Inflammatory macrophage treated with lipopolysaccharide for 1 hour (primary cell): ENCODE measurements around the gene ARHGAP31.
"Not testable (repeated sequence)": the region's sequence is repeated elsewhere in the genome, so short reads cannot be mapped to it uniquely, and the experiment has no call there.

Source experiments
- DNase-seq, 2 donors: peaks; one replicate each; pipeline ENCODE4 v3.0.0-alpha.2; 2020 to 2022

ARHGAP31 gene

GRCh38 chr3:119320785-119321184, 26.6 kb downstream of the ARHGAP31 start:
- peak; percentile 81 to 94 for DNase-seq

DNA sequence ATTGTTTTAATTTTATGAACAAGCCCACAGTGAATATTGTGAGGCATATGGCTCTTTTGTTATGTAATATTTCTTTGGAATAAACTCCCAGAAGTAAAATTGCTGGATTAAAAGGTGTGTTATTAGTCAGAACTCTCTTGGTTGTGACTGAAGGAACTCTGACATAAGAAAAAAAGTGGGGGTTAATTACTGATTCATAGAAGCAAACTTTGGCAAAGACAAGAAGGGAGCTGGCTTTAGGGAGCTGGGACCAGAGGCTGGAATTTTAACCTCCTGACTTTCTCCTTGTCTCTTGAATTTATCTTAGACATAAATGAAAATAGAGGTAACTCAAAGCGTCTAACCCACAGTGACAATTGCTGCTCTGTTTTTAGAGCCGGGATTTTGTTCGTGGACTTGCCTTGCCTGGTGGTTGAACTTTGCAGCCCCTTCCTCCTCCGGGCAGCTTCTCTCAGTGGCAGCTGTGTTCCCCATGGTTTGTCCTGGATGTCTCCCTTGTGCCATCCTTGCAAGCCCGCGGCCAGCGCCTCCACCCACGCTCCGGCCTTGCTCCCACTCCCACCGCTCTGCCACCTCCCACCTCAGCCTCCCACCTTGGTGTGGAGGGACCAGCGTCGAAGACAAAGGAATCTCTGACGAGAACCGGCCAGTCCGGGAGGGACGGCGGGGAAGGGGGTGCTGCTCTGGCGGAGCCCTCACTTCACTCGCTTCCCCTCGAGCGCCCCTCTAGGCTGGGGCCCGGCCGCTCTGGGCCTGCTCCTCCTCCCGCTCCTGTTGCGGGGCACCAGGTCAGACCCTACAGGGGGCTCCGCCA, 28.0 kb downstream of the ARHGAP31 start:
- peak; percentile 67 to 75 for DNase-seq

GRCh38 chr3:119322835-119323722, 28.9 kb downstream of the ARHGAP31 start:
- peak; percentile 97 to 98 for DNase-seq

DNA sequence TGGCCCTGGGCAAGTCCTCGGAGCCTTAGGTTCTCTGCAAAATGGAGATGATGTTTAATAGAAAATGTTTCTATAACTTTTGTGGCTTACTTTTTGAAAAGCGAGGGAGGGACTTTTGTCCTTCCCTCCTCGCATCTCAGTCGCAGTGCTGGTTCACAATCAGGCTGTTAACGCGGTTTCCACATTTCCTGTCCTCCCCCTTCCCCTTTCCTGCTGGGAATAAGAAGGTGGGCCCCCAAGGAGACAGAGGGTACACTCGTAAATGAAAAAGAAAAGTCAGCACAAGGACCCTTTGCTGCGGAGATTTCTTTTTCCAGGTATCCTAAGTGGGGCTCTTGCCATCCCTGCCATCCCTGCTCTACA, 29.5 kb downstream of the ARHGAP31 start:
- DNase-seq, result peak in 1 of 2 donors; percentile 35

- DNase-seq, result no peak
Observed at GRCh38 chr3:119324899-119325298, 30.7 kb downstream of the ARHGAP31 start.

DNA sequence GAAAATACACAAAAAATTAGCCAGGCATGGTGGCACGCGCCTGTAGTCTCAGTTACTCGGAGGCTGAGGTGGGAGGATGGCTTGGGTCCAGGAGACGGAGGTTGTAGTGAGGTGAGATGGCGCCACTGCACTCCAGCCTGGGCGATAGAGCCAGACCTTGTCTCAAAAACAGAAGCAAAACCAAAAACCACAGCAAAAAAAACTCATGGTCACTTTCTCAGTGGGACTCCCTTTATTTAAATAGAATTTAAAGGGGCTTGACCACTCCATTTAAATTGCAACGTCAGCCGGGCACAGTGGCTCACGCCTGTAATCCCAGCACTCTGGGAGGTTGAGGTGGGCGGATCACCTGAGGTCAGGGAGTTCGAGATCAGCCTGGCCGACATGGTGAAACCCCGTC, 32.8 kb downstream of the ARHGAP31 start:
- DNase-seq, result no peak

GRCh38 chr3:119329551-119329950, 35.4 kb downstream of the ARHGAP31 start:
- no peak for DNase-seq

- no peak for DNase-seq
Observed at GRCh38 chr3:119330181-119330580, 36.0 kb downstream of the ARHGAP31 start.

GRCh38 chr3:119330858-119331257, 36.7 kb downstream of the ARHGAP31 start:
- DNase-seq, result no peak

GRCh38 chr3:119331661-119332060, 37.5 kb downstream of the ARHGAP31 start:
- no peak for DNase-seq

GRCh38 chr3:119333773-119334509, 39.8 kb downstream of the ARHGAP31 start:
- no peak for DNase-seq

DNA sequence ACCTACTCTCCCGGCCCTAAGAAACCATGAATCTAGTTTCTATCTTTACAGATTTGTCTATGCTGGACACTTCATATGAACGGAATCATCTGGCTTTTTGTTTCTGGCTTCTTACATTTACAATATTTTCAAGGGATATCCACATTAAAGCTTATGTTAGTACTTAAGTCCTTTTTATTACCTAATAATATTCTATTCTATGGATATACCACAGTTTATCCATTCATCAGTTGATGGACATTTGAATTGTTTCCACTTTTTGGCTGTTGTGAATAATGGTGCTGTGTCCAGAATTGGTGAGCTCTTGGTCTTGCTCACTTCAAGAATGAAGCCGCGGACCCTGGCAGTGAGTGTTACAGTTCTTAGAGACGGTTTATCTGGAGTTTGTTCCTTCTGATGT, 42.6 kb downstream of the ARHGAP31 start:
- DNase-seq, result no peak

DNA sequence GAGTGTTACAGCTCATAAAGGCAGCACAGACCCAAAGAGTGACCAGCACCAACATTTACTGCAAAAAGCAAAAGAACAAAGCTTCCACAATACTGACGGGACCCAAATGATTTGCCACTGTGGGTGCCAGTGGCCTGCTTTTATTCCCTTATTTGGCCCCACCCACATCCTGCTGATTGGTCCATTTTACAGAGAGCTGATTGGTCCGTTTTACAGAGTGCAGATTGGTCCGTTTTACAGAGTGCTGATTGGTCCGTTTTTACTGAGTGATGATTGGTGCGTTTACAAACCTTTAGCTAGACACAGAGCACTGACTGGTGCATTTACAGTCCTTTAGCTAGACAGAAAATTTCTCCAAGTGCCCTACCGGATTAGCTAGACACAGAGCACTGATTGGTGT, 43.2 kb downstream of the ARHGAP31 start:
- DNase-seq, result not testable (repeated sequence)

DNA sequence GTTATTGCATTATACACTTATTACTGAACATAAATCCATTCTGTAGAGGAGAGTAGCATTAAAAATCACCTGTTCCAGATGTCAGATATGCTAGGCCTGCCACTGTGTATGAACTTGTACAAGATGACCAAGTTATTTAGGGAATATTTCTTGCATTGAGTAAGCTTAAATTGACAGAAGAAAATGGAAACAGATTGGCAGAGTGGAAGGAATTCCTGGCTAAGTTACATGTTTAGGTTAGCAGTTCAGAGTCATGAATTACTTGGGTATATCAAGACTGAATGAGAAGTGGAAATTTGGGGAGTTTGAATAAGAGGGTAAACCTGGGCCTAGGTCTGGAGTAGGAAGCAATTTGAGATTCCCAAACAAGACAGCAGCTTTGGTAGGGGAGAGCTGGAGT, 44.6 kb downstream of the ARHGAP31 start:
- DNase-seq, result no peak

DNA sequence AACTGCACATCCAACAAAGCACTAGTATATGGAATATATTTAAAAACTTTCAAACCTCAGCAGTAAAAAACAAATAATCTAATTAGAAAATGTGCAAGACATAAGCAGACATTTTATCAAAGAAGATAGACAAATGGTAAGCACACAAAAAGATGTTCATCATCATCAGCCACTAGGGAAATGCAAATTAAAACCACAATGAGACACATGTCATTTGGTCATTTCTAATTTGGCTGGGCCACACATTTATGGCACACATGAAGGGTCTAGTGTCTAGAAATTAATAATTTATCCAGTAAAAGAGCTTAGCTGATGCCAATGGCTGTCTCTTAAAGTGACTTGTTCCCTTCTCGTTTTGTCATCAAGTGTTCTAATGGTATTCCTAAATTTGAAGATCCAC, 45.8 kb downstream of the ARHGAP31 start:
- DNase-seq, result no peak

- no peak for DNase-seq
Observed at GRCh38 chr3:119340446-119340845, 46.3 kb downstream of the ARHGAP31 start.

DNA sequence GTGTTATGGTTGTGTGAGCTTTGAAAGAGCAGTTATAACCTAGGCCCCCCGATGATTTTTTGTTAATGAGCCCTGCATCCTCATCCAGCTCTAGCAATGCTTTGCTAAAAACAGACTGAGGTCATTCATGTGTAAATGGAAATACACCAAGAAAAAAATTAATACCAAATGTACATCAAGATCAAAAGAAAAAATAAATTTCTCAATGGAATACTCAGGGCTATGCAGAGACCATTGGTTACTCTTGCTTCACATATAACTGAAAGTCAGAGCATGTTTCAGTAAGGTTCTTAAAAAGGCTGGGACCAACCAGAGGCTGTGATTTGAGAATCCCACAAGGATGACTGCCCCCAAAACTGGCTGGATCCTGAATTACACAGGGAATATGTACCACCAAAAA, 48.0 kb downstream of the ARHGAP31 start:
- no peak for DNase-seq

- DNase-seq, result no peak
Observed at GRCh38 chr3:119343719-119344118, 49.5 kb downstream of the ARHGAP31 start.

DNA sequence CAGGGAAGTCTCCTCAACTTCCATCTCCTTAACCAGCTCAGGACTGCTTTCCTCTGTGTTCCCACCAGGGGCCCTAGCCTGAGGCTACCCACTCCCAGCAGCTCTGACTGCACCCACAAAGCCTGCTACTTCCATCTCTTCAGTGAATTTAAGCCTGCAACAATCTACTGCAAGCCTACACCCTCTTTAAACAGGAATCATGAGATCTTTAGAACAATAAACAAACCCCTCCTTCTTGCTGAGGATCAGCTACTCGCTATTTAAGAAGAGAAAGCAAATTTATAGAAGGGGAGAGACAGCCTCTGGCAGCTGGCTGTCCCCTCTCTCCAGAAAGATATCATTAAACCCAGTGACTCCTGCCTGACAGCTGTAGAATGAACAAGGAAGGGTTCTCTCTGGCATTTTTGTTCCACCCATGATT, 51.9 kb downstream of the ARHGAP31 start:
- DNase-seq, result no peak

GRCh38 chr3:119347036-119347435, 52.9 kb downstream of the ARHGAP31 start:
- no peak for DNase-seq

DNA sequence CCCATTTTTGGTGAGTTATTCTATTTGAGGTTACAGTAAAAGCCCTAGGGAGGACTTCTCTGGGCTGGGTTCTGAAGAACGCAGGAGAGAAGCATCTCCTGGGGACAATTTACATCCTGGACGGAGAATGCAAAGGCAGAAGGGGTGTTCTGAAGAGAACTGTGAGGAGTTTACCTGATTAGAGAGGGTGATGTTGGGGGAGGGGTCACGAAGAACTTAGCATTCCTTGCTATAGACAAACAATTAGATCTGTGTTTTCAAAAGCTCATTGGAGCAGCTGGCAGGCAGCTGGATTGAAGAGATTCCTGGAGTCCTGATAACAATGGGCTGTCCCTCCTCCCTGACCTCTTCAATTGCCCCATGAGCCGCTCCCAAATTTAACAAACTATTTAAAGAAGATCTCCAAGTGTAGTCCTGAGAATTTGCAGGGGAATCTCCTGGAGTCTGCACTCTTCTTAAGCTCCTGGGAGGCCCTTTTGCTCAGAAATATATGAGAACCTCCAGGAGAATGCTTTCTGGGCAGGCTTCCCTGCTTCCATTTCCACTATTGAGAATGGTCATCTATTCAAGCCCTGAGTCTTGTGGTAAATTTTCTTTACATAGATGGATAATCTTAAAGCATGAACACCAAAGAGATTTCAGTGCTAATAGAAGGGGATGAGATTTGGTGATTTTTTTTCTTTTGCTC, 55.3 kb downstream of the ARHGAP31 start:
- no peak for DNase-seq

DNA sequence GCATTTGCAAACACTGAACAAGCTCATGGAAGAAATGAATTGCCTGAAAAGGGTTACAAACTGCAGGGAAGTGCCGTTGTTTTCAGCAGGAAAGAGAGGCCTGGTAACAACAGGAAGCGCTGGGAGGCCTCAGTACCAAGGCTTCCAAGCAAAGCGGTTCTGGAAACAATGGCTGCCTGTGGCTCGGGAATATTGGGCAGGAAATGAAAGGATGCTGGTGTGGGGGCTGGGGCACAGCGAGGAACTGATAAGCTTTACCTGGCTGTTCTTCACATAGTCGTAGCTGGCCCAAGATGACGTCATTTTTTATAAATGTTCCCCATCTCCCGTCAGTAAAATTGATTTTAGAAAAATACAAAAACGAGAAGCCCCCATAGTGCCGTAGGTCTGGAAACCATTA, 55.9 kb downstream of the ARHGAP31 start:
- no peak for DNase-seq

DNA sequence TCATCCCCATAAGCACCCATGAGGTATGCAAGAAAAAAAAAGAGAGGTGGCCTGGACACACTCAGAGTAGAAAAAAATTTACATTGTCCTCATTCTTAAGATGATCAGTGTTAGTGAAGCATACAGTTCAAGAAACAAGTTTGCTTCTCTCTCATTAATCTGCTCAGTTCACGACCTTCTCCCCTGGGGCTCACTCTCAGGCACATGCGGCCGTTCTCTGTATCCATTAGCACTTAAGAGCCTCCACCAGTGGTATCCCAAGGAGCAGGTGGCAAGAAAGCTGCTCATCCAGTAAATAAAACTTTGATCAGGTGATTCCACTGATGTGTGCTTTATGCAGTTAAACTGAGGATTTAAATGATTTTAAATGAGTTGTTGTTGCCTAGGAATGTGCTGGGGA, 57.4 kb downstream of the ARHGAP31 start:
- DNase-seq, result no peak
